ENCODE results near the gene GTSE1. TPM values are rescaled to one million over a fixed set of nuclear protein-coding genes. Genes with fewer than 3 reads are reported as not detected.

Gene GTSE1
- total RNA-seq, 1 experiment from 2014 or later, result 46.1 TPM

GRCh38 chr22:46364341-46365165 is 67.9 kb downstream of the GTSE1 start:
- CTCF ChIA-PET, result no interaction called here
- no peak for DNase-seq (ENCODE audit: low read depth, low spot score)
- no TSS peak for BruUV-seq (replicated peaks)
- Histone ChIP-seq H3K27ac (ENCODE audit: low read depth, low read length) (no peak overlapping the region), H3K4me2 (ENCODE audit: low read length) (no peak overlapping the region), H4K20me1 (ENCODE audit: insufficient read depth) (no peaks in the 10 kb centered on the region), H3K9ac (ENCODE audit: low read length) (no peak overlapping the region), H3K36me3 (ENCODE audit: control insufficient read depth in 1 of 2, insufficient read depth in 2 of 2, low read length in 2 of 2) (no peaks in the 10 kb centered on the region; a peak in 1 of 4 replicates), H3K27me3 (ENCODE audit: insufficient read depth, low read length) (no peaks in the 10 kb centered on the region), H3K79me2 (ENCODE audit: insufficient read depth, low read length) (no peaks in the 10 kb centered on the region), H3K4me3 (replicated peaks in 1 of 2; ENCODE audit: low read depth in 1 of 2, low read length in 2 of 2) (no peak overlapping the region), H3K9me2 (ENCODE audit: insufficient read depth) (no peaks in the 10 kb centered on the region), H2AFZ (ENCODE audit: low read depth, low read length, poor library complexity, severe bottlenecking) (no peak overlapping the region), H3K9me3 (ENCODE audit: control insufficient read depth in 1 of 2, insufficient read depth in 1 of 2, low read depth in 1 of 2, low read length in 2 of 2) (no peaks in the 10 kb centered on the region), H3K4me1 (ENCODE audit: control insufficient read depth in 1 of 2, insufficient read depth in 2 of 2, low read length in 2 of 2) (peaks cover 0 to 9% of the 10 kb centered on the region in 2 experiments; a peak in 2 of 4 replicates)
- no peak for ATAC-seq
- RAD21 ChIA-PET (ENCODE audit: low non-redundant PET in 1 of 2, low total read pairs in 2 of 2, uncharacterized antibody in 2 of 2, unreplicated experiment in 2 of 2), result no interaction called here
- intact Hi-C loops (cut with micrococcal nuclease), result no loop called here
- POLR2A ChIA-PET, result no interaction called here
- TF ChIP-seq, protein P1, sequence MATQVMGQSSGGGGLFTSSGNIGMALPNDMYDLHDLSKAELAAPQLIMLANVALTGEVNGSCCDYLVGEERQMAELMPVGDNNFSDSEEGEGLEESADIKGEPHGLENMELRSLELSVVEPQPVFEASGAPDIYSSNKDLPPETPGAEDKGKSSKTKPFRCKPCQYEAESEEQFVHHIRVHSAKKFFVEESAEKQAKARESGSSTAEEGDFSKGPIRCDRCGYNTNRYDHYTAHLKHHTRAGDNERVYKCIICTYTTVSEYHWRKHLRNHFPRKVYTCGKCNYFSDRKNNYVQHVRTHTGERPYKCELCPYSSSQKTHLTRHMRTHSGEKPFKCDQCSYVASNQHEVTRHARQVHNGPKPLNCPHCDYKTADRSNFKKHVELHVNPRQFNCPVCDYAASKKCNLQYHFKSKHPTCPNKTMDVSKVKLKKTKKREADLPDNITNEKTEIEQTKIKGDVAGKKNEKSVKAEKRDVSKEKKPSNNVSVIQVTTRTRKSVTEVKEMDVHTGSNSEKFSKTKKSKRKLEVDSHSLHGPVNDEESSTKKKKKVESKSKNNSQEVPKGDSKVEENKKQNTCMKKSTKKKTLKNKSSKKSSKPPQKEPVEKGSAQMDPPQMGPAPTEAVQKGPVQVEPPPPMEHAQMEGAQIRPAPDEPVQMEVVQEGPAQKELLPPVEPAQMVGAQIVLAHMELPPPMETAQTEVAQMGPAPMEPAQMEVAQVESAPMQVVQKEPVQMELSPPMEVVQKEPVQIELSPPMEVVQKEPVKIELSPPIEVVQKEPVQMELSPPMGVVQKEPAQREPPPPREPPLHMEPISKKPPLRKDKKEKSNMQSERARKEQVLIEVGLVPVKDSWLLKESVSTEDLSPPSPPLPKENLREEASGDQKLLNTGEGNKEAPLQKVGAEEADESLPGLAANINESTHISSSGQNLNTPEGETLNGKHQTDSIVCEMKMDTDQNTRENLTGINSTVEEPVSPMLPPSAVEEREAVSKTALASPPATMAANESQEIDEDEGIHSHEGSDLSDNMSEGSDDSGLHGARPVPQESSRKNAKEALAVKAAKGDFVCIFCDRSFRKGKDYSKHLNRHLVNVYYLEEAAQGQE (IDR thresholded peaks at IDR 0.05; ENCODE audit: low read depth), result no peak
- TF ChIP-seq POLR2AphosphoS5 (IDR thresholded peaks at IDR 0.05; ENCODE audit: low read depth, low read length) (no peak), EZH2 (IDR thresholded peaks at IDR 0.05) (no peak), RAD21 (IDR thresholded peaks at IDR 0.05; ENCODE audit: low read depth) (no peak), CTCF (IDR thresholded peaks at IDR 0.05 in 2 of 3, conservative IDR thresholded peaks at IDR 0.05 in 1 of 3; ENCODE audit: borderline replicate concordance in 1 of 3, insufficient read depth in 1 of 3, low read depth in 2 of 3, low read length in 2 of 3) (no peak)
